NOMO-1 treated with DMSO at 0.1 percent for 48 hours (cell line): Measurements from ENCODE around the gene C9orf85.
"Not testable (repeated sequence)": the region's sequence is repeated elsewhere in the genome, so short reads cannot be mapped to it uniquely, and the experiment has no call there.

ENCODE experiments used
- DNase-seq: peaks from one replicate; lab custom pipeline; 2025; ENCODE audit not compliant: unreplicated experiment; lab: John Stamatoyannopoulos, UW

C9orf85 gene

GRCh38 chr9:71911061-71911907, at the start of gene C9orf85, which contains the start of gene ABHD17B:
TSS of gene C9orf85 (plus strand) at chr9:71911639. CDS start at chr9:71911735, 96 bp downstream.
TSS of gene ABHD17B (minus strand) at chr9:71911193. CDS start at chr9:71875080, 36,113 bp downstream.
- DNase-seq, result peak; percentile 98

- DNase-seq, result no peak
These were observed 47.8 kb upstream of the C9orf85 start for GRCh38 chr9:71863631-71864030.

- no peak for DNase-seq
These were observed 36.1 kb upstream of the C9orf85 start for GRCh38 chr9:71875345-71875744.

GRCh38 chr9:71876106-71876505, 35.3 kb upstream of the C9orf85 start:
- DNase-seq, result no peak

- no peak for DNase-seq
These were observed 34.6 kb upstream of the C9orf85 start for GRCh38 chr9:71876829-71877228.

GRCh38 chr9:71878327-71879274, 32.8 kb upstream of the C9orf85 start:
- no peak for DNase-seq

GRCh38 chr9:71879644-71880174, 31.7 kb upstream of the C9orf85 start:
- no peak for DNase-seq

- no peak for DNase-seq
These were observed 27.4 kb upstream of the C9orf85 start for GRCh38 chr9:71884005-71884404.

GRCh38 chr9:71885467-71885866, 26.0 kb upstream of the C9orf85 start:
- DNase-seq, result no peak

GRCh38 chr9:71886015-71886414, 25.4 kb upstream of the C9orf85 start:
- DNase-seq, result no peak

- no peak for DNase-seq
These were observed 24.9 kb upstream of the C9orf85 start for GRCh38 chr9:71886541-71886940.

GRCh38 chr9:71887362-71887761, 24.1 kb upstream of the C9orf85 start:
- DNase-seq, result no peak

- no peak for DNase-seq
These were observed 21.3 kb upstream of the C9orf85 start for GRCh38 chr9:71890042-71890679.

- no peak for DNase-seq
These were observed 19.8 kb upstream of the C9orf85 start for GRCh38 chr9:71891557-71892189.

GRCh38 chr9:71895117-71895516, 16.3 kb upstream of the C9orf85 start:
- DNase-seq, result peak; percentile 17

- no peak for DNase-seq
These were observed 15.5 kb upstream of the C9orf85 start for GRCh38 chr9:71895955-71896354.

GRCh38 chr9:71896761-71897160, 14.7 kb upstream of the C9orf85 start:
- DNase-seq, result no peak

- DNase-seq, result peak; percentile 57
These were observed 13.9 kb upstream of the C9orf85 start for GRCh38 chr9:71897577-71897976.

- not testable (repeated sequence) for DNase-seq
These were observed 12.7 kb upstream of the C9orf85 start for GRCh38 chr9:71898756-71899155.
